Effector CD8-positive, alpha-beta T cell (primary cell): ENCODE data around the gene PI4KB.
"Not testable (repeated sequence)": the region's sequence is repeated elsewhere in the genome, so short reads cannot be mapped to it uniquely, and the experiment has no call there.

Experiments used
- DNase-seq: peaks from one replicate; lab custom pipeline; 2025; lab: John Stamatoyannopoulos, UW

PI4KB gene

DNA sequence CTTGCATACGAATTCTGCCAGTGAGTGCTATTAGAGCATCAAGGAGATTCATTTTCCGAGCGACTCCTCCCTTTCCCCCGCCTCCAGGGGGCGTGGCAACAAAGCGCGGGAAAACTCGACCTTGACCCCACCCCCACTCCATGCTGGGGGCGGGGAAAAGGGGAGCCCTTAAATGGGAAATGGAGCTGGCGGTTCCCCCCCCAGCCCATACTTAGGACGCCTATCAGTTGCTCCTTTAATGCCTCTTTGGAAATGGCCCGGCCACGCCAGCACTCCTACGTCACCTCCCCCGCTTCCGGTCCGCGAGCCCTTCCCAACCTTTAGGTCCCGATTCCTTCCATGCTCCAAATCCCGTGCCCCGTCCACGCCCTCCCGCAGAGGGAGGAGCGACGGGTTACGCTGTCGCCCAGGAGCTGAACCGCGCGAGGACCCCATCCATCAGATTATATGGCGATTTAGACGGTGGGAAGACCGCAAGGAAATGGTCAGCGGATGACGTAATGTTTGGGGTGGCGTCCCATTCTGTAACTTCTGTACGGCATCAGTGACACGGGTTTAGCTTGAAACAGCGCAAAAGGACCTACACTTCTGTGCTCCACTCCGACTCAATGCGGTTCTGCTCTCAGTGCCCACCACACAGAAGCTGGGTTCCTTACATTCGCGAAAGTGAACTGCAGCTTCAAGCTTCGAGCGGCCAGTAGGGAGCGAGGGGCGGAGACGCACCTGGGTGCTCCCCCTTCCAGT lies 45.8 kb downstream of the PI4KB start:
- DNase-seq, result peak; percentile 96

DNA sequence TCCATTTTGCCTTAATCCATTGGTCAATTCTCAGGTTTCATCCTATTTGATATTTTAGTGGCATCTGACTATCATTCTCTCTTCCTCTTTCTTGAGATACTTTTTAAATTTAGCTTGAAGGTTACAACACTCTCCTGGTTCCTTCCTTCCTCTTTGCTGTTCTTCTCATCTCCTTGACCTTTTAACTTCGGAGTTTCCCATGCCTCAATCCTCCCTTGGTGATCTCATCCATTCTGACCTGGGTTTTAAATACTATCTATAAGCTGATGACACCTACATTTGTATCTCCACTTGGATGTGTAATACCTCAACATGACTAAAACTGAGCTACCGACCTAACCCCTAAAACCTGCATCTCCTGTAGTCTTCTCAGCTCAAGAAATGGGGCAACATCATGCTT lies 50.0 kb downstream of the PI4KB start:
- DNase-seq, result no peak

DNA sequence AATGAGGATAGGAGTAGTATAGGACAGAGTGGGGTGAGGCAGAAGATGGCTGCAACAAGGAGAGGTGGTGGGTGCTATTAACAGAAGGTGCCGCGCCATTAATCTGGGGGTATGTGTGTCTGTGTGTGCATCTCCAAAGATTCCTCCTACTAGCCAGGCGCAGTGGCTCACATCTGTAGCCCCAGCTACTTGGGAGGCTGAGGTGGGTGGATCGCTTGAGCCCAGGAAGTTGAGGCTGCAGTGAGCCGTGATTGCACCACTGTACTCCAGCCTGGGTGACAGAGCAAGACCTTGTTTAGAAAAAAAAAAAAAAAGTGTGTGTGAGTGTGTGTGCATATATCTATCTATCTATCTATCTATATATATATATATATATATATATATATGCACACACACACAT lies 51.9 kb downstream of the PI4KB start:
- DNase-seq, result not testable (repeated sequence)

DNA sequence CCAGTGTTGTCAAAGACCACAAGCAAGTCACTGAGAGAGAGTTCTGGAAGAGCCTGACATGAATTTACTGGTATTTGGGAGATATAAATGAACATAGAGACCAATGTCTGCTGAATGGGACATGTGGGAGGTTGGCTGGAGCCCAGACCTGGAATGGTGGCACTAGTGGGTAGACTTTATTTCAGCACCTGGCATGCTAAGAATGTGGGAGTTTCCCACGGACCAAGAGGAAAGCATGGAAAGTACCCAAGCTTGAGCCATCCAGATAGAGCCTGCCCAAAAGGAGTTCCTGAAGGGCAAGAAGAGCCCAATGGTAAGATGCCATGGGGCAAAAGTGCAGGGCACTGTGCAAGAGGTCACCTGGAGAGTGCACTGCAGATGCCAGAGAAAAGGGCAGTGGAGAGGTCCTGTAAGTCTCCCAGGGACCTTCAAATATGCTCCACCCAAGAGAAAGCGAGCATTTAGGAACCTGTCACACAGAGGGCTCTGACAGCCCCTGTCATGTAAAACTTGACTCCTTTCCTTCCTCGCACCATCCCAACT lies 53.2 kb downstream of the PI4KB start:
- no peak for DNase-seq

DNA sequence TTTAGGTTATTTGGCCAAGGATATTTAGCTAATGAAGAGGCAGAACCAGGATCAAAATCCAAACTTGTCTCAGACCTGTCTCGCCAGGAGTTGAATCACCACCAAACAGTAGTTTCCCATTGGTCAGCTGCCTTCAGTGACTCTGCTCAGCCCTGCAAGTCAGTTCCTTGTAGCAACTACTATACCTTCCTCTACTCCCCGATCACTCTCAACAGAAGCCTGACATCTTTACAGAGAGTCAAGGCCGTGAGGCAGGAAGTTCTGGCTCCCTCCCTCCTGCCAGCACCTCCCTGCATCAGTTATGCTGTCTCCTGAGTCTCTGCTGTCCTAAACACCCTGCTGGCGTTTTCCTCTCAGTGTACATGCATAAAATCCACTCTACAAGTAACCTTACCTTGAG lies 59.5 kb downstream of the PI4KB start:
- no peak for DNase-seq

DNA sequence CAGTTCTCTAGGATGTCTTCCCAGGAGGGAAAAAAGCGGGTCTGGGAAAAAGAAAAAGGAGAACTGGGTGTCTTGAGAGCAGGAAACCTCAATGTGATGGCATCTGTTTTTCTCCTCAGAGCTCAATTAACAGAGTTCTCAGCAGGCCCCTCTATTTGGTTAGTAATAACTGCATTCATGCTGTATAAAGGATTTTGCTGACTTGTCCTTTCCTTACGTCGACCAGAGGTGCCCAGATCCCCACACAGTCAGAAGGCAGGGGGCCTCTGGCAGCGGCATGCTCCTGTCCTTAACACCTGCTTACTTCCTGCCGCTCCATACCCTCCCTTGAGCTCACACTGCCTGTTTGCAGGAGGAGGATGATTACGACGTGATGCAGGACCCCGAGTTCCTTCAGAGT lies 60.4 kb downstream of the PI4KB start:
- DNase-seq, result no peak

DNA sequence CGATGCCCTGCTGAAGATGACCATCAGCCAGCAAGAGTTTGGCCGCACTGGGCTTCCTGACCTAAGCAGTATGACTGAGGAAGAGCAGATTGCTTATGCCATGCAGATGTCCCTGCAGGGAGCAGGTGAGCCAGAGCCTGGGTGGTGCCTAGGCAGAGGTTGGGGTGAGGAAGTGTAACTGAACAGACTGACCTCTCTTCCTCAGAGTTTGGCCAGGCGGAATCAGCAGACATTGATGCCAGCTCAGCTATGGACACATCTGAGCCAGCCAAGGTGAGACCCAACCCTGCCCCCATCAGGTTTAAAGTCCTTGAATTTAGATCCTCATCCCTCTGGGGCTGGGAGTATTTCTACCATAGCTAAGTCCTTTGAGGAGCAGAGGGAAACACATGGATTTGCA lies 60.9 kb downstream of the PI4KB start:
- no peak for DNase-seq

DNA sequence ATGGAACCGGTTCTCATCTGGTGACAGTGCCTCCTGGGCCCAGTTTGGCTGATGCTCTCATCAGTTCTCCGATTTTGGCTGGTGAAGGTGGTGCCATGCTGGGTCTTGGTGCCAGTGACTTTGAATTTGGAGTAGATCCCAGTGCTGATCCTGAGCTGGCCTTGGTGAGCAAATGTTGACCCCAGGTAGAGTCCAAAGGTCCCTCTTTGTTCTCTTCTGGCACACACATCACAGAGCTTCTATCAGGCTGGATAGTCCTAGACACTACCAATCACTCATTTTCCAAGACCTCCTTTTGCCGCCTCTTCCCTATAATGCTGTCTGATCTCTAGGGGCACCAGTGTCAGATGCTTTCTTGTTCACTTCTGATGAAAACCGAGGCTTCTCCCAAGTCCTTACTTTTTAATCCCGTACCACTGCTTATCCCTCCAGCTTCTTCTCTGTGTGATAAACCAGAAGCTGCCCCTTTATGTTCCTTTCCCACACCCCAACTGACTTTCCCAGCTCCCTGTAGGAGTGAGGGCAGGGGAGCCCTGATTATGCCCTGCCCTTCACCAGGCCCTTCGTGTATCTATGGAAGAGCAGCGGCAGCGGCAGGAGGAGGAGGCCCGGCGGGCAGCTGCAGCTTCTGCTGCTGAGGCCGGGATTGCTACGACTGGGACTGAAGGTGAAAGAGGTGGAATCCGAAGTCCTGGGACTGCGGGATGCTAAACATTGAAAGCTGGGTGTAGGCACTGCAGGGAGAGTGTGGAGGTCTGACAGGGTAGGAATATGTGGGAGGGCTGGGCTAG lies 61.6 kb downstream of the PI4KB start:
- DNase-seq, result no peak

DNA sequence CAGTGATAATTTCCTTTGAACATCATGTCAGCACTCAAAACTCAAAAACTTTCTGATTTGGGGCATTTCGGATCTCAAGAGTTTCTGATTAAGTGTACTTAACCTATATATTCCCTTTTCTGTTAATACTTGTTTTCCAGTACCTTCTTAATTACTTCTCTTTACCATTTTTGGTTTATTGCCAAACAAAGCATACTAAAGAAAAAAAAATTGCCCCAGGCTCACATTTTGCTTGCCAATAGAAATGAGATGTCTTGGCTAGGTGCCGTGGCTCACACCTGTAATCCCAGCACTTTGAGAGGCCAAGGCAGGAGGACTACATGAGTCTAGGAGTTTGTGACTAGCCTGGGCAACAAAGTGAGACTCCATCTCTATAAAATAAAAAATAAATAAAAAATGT lies 67.9 kb downstream of the PI4KB start:
- no peak for DNase-seq

DNA sequence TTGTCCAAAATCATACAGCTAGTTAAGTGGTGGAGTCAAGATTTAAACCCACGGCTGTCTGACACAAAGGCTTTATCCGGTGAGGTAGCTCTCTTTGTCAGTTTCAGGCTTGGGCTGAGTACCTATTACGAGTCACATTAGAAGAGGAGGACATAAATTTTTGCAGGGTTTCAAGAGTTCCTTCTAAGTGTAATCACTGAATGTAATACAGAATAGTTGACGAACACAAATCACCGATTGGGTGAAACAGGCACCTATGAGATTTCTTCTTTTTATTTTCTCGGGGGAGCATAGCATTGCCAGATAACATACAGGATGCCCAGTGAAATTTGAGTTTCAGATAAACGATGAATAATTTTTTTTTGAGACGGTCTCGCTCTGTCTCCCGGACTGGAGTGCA lies 71.8 kb downstream of the PI4KB start:
- DNase-seq, result no peak

DNA sequence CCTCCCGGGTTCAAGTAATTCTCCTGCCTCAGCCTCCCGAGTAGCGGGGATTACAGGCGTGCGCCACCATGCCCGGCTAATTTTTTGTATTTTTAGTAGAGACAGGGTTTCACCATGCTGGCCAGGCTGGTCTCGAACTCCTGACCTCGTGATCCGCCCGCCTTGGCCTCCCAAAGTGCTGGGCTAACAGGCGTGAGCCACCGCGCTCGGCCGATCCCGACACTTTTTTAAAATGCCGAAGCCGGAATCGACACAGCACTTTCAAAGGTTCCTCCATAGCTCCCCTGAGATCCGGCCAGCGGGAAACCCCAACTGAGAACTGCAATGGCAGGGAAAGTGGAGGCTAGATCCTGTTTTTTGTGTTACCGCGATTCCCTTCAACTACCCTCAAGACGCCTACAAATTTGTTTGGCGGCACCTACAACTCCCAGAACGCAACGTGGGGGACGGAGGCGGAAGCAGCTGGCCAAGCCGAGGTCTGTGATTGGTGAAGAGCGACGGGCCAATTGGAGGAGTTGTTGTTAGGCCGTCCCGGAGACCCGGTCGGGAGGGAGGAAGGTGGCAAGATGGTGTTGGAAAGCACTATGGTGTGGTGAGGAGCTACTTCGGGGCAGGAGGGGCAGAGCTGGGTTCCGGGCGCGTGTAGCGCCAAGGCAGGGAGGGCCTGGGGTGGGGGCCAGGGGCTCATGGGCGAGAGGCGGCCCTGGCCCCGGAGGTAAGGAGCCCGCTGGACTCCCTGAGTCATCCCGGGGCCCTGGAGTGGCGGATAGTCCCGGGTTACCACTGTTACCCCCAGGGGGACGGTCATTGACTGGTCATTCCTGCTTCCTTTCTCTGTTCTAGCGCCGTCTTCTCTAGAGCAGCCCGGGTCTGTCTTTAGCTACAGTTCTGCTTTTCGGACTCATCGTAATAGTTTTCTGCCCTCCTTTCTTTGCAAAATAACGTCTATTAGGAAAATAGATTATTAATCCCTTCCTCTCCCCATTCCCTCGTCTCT lies 72.7 kb downstream of the PI4KB start, which contains the start of gene PSMD4:
Gene PSMD4, plus strand, starts transcription at position 518 of the 997 bp plus-strand sequence. Its CDS starts 49 bp downstream, at position 567.
- DNase-seq, result peak; percentile 85

DNA sequence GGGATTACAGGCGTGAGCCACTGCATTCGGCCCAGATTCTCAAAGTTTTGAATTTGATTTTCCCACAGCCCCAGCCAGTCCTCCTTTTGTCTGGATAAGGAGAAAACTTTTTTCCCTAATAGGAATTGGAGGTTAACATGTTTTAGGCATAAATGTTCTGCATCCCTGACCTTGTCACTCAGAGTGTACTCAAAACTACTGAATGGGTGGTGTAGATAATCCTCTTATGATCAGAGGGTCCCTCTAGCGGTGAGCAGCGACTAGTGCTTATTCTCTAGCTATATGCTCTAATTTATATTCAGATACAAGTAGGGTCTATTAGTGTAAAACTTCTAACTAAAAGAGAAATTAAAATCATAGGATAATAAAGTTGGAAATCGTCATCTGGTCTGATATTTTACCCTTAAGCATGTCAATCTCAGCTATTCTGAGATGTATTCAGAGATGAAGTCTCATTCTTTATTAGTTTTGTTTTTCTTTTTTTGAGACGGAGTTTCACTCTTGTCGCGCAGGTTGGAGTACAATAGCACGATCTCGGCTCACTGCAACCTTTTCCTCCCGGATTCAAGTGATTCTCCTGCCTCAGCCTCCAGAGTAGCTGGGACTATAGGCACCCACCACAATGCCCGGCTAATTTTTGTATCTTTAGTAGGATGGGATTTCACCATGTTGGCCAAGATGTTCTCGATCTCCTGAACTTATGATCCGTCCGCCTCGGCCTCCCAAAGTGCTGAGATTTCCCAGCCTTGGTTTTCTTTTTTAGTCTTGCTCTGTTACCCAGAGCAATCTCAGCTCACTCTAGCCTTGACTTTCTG lies 75.4 kb downstream of the PI4KB start:
- DNase-seq, result peak; percentile 31

DNA sequence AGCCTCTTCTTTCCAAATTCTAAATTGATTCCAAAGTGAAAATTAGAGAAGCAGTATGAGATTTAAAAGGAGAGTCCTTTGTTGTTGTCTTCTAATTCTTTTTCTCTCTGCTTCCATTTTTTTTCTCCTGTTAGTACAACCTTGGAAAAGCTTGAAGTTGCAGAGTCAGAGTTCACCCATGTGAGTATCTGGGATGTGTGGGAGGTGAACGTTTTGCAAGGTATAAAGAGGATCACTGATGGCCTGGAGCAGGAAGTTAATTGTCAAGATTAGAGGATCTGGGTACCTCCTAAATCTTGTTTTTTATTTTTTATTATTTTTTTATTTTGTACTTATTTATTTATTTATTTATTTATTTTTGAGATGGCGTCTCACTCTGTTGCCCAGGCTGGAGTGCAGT lies 80.4 kb downstream of the PI4KB start:
- DNase-seq, result no peak

DNA sequence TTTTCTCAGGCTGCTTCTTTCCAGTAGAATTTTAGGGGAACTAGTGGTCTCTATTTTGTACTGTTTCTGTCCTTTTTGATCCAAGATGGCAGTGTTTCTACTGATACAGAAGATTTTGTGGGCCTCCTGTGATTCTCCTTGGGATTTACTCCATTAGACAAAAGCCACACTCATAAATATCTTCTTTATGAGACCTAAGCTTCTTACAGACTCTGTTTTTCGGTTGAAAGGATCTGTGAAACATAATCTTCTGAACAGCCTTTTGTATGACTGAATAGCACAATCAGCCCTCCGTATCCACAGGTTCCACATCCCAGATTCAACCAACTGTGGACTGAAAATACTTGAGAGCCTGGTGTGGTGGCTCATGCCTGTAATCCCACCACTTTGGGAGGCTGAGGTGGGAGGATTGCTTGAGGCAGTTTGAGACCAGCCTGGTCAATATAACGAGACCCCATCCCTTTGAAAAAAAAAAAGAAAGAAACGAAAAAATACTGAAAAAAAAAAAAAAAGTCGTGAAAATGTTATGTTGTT lies 83.5 kb downstream of the PI4KB start:
- no peak for DNase-seq

DNA sequence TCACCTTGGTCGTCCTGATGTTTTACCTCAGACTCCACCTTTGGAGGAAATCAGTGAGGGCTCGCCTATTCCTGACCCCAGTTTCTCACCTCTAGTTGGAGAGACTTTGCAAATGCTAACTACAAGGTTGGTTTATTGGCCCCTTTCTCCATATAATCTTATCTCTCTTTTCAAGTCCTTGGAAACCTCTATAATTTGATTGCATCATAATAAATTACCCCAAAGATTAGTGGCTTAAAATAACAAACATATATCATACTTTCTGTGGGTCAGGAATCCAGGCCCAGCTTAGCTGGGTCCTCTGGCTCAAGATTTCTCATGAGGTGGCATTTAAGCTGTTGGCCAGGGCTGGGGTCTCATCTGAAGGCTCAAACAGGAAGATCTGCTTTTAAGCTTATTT lies 84.8 kb downstream of the PI4KB start:
- DNase-seq, result no peak
